Colonic mucosa (tissue), 4 donors: ENCODE measurements around the gene AFG3L2. TPM values are rescaled to one million over a fixed set of nuclear protein-coding genes. Genes with fewer than 3 reads are reported as not detected.
"Not testable (repeated sequence)": the region's sequence is repeated elsewhere in the genome, so short reads cannot be mapped to it uniquely, and the experiment has no call there.

ENCODE experiments used
- DNase-seq: peaks from one replicate; pipeline ENCODE4 v3.0.0-alpha.2; 2020
- H3K27ac ChIP-seq: fragments of 200-600 bp; one replicate; pipeline ENCODE4 v1.8.0; 2021
- H3K27me3 ChIP-seq: fragments of 200-600 bp; one replicate; pipeline ENCODE4 v1.8.0; 2021
- H3K36me3 ChIP-seq: fragments of 200-600 bp; one replicate; pipeline ENCODE4 v1.8.0; 2021
- H3K4me1 ChIP-seq: fragments of 200-600 bp; one replicate; pipeline ENCODE4 v1.8.0; 2021; ENCODE audit warnings: mild to moderate bottlenecking
- H3K4me3 ChIP-seq: fragments of 200-600 bp; one replicate; pipeline ENCODE4 v1.8.0; 2021
- H3K9ac ChIP-seq, 2 donors: one replicate each; pipeline ENCODE4 v1.7.0; 2013; ENCODE audit warnings: control low read depth in 2 of 2, low read depth in 2 of 2, low read length in 2 of 2
- H3K9me3 ChIP-seq: fragments of 200-600 bp; one replicate; pipeline ENCODE4 v1.8.0; 2021
- CTCF ChIP-seq: fragments of 200-600 bp; IDR thresholded peaks from one replicate; pipeline ENCODE4 v1.8.0; 2022; ENCODE audit warnings: antibody characterized with exemption, mild to moderate bottlenecking
- intact Hi-C: fragments of 100-400 bp; cut with DNase I; formaldehyde crosslinking; loops from one replicate; pipeline ENCODE4 v1.14.1; 2022
- total RNA-seq, 2 donors: library from RNA; stranded (reverse); fragmentation: NEBNext Ultra II Directional in 1 of 2; extraction: Animal tissue kit (Norgen Biotek cat#: 25700) in 1 of 2; gene quantifications; one replicate each; pipeline ENCODE4 v1.2.1, GENCODE V29; 2021
- donor health status: healthy.
- donor health status: DM: no; HTN: no; CAD: no.
- donor health status: DM: no; HTN: no; CAD: no.

The AFG3L2 gene
- total RNA-seq, 2 donors from 2014 or later, result 94.3 to 112 TPM

GRCh38 chr18:12388442-12388841 is 11.4 kb upstream of the AFG3L2 start:
- Histone ChIP-seq H3K4me1 (no peaks in the 10 kb centered on the region), H3K9ac (no peak overlapping the region), H3K27ac (no peak overlapping the region), H3K4me3 (no peak overlapping the region), H3K36me3 (no peaks in the 10 kb centered on the region), H3K9me3 (no peaks in the 10 kb centered on the region), H3K27me3 (no peaks in the 10 kb centered on the region)
- no peak for TF ChIP-seq CTCF
- intact Hi-C loops, result no loop called here
- DNase-seq, result no peak

- DNase-seq, result no peak
- H3K27ac ChIP-seq, result no peak overlapping the region
- no peak overlapping the region for H3K4me3 ChIP-seq
- H3K9ac ChIP-seq, result no peak overlapping the region
- no peaks in the 10 kb centered on the region for H3K36me3 ChIP-seq
- intact Hi-C loops, result no loop called here
- no peaks in the 10 kb centered on the region for H3K27me3 ChIP-seq
- H3K9me3 ChIP-seq, result no peaks in the 10 kb centered on the region
- no peak for TF ChIP-seq CTCF
- no peaks in the 10 kb centered on the region for H3K4me1 ChIP-seq
Measured at GRCh38 chr18:12384261-12384660, 7.2 kb upstream of the AFG3L2 start.

- H3K9me3 ChIP-seq, H3K27ac ChIP-seq, H3K36me3 ChIP-seq, H3K9ac ChIP-seq, H3K4me3 ChIP-seq, H3K4me1 ChIP-seq, intact Hi-C loops, DNase-seq, H3K27me3 ChIP-seq: not testable (repeated sequence)
Measured at GRCh38 chr18:12383759-12384158, 6.7 kb upstream of the AFG3L2 start.

GRCh38 chr18:12382221-12382814 is 5.3 kb upstream of the AFG3L2 start:
- intact Hi-C loops, H3K4me1 ChIP-seq, H3K27ac ChIP-seq, DNase-seq, H3K9me3 ChIP-seq, H3K27me3 ChIP-seq, H3K4me3 ChIP-seq, H3K9ac ChIP-seq, H3K36me3 ChIP-seq: not testable (repeated sequence)

GRCh38 chr18:12378198-12378558 is 1.2 kb upstream of the AFG3L2 start:
- not testable (repeated sequence) for H3K36me3 ChIP-seq, H3K9me3 ChIP-seq, H3K27me3 ChIP-seq, DNase-seq
- Histone ChIP-seq H3K9ac (peak overlapping the region in 1 of 2 donors; percentile 52), H3K27ac (peak overlapping the region; percentile 75), H3K4me1 (peaks cover 17% of the 10 kb centered on the region), H3K4me3 (peak overlapping the region; percentile 62)
- intact Hi-C loops, result loop anchor here (10.0 kb wide), 1 partner anchor 53 kb away; no protein-coding TSS in a partner anchor

- Histone ChIP-seq H3K9me3 (no peaks in the 10 kb centered on the region), H3K36me3 (no peaks in the 10 kb centered on the region), H3K27ac (peak overlapping the region; percentile 75), H3K9ac (peak overlapping the region; percentile 52 to 58), H3K4me3 (peak overlapping the region; percentile 62), H3K4me1 (peaks cover 17% of the 10 kb centered on the region), H3K27me3 (no peaks in the 10 kb centered on the region)
- DNase-seq, result no peak
- intact Hi-C loops, result loop anchor here (10.0 kb wide), 1 partner anchor 53 kb away; no protein-coding TSS in a partner anchor
- no peak for TF ChIP-seq CTCF
Measured at GRCh38 chr18:12377556-12378197, 650 bp upstream of the AFG3L2 start.
